Measurements from ENCODE around the gene DOCK3.
"Not testable (repeated sequence)": the region's sequence is repeated elsewhere in the genome, so short reads cannot be mapped to it uniquely, and the experiment has no call there.

The DOCK3 gene

DNA sequence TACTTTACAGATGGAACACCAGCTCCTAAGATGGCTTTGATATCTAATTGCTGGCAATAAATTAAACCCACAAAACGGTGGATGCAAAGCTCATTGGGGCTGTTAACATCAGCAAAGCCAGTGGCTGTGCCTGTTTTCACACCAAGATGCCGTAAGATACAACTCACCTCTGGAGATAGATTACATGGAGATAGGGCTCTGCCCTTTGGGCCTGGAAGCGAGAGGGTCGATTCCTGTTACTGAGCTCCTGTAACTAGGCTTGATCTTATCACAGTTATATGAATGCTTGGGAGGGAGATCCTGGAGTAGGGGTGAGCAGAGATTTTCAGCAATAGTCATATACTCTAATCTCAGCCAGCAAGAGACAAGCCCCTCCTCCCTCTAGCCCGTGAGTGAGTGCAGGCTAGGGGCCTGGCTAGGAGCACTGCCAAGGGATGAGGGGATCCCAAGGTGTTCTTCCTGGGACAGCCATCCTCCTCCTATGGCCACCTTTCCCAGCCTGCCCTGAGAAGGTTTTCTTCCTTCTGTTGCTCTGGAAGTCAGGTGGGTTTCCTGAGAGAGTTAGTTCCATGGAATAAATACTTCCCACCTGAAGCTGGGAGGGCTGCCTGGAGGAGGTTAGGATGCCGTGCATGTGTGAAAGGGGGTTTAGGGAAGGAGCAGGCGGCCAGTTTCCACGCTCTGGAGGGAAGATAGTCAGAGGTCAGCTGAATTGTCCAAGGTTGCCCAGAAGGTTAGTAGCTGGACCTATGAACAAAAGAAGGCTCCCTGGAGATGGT is 18.1 kb upstream of the DOCK3 start:
- DNase-seq (ENCODE audit: low read depth in 1 of 2, low spot score in 1 of 2), result no peak
- TF ChIP-seq JUND (IDR thresholded peaks at IDR 0.05; ENCODE audit: low read depth), result no peak
- in situ Hi-C loops (cut with HindIII; ENCODE audit: low pct_unique_long_range_greater_than_20kb, low sequenced_read_pairs), result no loop called here

DNA sequence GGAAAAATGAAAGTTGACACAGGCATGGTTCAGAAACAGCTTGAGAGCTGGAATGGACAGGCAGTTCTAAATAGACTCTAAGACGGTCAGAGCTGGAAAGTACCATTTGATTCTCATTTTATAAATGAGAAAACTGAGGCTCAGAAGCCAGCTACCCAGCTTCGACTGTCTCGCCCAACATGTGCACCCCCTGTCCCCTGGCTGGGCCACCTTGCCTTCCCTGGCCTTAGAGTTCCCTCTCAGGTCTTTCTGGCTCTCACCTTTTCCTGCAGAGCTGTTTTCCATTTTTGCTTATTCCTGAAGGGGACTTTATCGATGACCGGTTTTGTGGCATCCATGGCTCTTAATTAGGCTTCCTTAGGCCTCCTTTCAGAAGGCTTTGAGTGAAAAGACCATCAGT is 17.3 kb upstream of the DOCK3 start:
- no peak for TF ChIP-seq JUND (IDR thresholded peaks at IDR 0.05; ENCODE audit: low read depth)
- DNase-seq (ENCODE audit: low read depth in 1 of 2, low spot score in 1 of 2), result no peak
- in situ Hi-C loops (cut with HindIII; ENCODE audit: low pct_unique_long_range_greater_than_20kb, low sequenced_read_pairs), result no loop called here

DNA sequence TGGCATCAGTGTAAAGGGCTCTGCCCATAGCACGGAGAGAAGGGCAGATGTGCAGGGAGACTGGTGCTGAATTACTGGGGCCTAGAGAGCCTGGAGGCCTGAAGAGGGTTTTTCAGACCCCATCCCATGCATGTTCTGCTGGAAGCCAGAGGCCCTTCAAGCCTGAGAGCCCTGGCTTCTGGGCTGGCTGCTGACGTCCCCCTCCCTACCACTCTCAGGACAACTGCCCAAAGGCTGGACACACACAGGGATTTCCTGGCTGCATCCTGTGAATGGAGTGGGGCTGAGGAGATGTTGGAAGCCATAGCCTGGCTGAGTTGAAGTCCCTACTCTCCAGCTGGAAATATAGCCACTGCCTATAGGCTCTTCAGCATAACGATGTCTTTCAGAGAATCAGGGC is 16.9 kb upstream of the DOCK3 start:
- in situ Hi-C loops (cut with HindIII; ENCODE audit: low pct_unique_long_range_greater_than_20kb, low sequenced_read_pairs), result no loop called here
- no peak for TF ChIP-seq JUND (IDR thresholded peaks at IDR 0.05; ENCODE audit: low read depth)
- no peak for DNase-seq (ENCODE audit: low read depth in 1 of 2, low spot score in 1 of 2)

DNA sequence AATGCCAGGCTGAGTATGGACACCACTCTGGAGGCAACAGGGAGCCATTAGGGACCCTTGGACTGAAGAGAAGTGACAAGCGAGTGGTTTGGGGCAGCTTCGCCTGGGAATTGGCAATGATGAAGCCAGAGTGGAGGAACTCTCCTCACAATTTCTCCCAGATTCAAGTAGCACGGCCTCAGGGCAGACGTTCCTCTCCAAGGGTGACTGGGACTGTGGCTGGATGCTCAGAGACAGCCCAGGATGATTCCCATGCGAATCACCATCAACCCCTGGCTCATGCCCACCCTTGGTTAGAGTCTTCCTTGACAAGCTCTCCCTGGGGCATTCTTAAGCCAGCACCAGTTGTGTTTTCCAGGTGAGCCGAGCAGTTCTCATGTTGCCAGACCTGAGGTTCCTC is 16.3 kb upstream of the DOCK3 start:
- in situ Hi-C loops (cut with HindIII; ENCODE audit: low pct_unique_long_range_greater_than_20kb, low sequenced_read_pairs), result no loop called here
- DNase-seq (ENCODE audit: low read depth in 1 of 2, low spot score in 1 of 2), result no peak
- no peak for TF ChIP-seq JUND (IDR thresholded peaks at IDR 0.05; ENCODE audit: low read depth)

DNA sequence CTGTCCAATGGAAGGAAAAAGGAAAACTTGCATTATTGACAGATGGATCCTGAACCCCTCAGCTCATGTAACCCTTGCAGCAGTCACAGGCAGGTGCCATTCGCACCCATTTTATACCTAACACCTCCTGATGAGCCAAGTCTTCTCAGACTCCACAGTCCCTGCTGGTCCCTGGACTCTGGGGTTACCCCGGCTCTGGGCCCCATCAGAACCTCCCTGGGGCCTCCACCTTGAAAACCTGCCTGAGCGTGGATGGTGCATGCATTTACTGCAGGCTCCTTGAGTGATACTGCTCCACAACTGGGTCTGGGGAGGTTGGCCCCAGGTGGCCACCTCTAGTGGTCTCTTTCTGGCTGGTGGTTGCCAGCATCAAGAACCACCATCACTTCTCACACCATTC is 15.9 kb upstream of the DOCK3 start:
- in situ Hi-C loops (cut with HindIII; ENCODE audit: low pct_unique_long_range_greater_than_20kb, low sequenced_read_pairs), result no loop called here
- no peak for TF ChIP-seq JUND (IDR thresholded peaks at IDR 0.05; ENCODE audit: low read depth)
- no peak for DNase-seq (ENCODE audit: low read depth in 1 of 2, low spot score in 1 of 2)

DNA sequence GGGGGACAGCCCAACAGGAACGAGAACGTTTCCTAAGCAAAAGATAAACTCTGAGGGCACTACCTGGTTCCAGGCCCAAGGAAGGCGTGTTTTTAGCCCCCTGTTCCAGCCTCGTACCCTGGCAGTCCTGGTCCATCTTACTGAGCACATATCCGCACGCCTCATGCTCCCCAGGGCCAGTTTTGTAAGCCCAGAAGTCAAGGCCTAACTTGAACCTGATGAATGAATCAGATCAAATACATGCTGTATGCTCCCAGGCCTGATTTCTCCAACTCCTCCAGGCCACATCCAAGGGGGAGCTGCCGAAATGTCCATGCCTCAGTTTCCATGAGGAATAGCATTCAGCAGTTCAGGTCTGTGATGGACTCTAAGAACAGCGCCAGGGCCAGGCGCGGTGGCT is 14.3 kb upstream of the DOCK3 start:
- in situ Hi-C loops (cut with HindIII; ENCODE audit: low pct_unique_long_range_greater_than_20kb, low sequenced_read_pairs), result no loop called here
- no peak for DNase-seq (ENCODE audit: low read depth in 1 of 2, low spot score in 1 of 2)
- TF ChIP-seq JUND (IDR thresholded peaks at IDR 0.05; ENCODE audit: low read depth), result no peak

DNA sequence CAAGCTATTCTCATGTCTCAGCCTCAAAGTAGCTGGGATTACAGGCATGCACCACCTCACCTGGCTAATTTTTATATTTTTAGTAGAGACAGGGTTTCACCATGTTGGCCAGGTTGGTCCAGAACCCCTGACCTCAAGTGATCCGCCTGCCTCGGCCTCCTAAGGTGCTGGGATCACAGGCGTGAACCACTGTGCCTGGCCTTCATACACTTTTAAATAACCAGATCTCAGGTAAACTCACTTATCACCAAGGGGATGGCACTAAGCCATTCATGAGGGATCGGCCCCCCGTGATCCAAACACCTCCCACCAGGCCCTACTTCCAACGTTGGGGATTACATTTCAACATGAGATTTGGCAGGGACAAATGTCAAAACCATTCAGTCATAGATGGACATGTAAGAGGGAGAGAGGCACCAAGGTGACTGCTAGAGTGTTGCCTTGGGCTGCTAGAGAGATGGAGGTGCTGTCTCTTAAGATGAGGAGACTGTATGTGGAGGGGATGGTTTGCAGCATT is 13.3 kb upstream of the DOCK3 start:
- DNase-seq (ENCODE audit: low read depth in 1 of 2, low spot score in 1 of 2), result no peak
- no peak for TF ChIP-seq JUND (IDR thresholded peaks at IDR 0.05; ENCODE audit: low read depth)
- in situ Hi-C loops (cut with HindIII; ENCODE audit: low pct_unique_long_range_greater_than_20kb, low sequenced_read_pairs), result no loop called here

DNA sequence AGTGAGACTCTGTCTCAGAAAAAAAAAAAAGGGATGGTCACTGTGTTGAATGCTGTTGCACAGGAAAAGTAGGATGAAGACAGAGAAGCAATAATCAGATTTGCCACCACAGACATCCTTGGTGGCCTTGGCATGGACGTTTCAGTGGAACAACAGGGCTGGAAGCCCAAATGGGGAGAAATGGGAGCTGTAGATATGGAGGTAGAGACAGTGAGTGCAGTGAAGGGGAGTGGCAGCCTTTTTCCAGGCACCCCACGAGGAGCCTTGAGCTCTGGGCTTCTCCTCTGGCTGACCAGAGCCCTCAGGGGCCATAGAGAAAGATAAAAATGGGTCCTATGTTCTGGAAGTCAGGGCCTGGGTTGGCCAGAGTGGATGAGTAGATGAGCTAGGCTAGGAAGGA is 12.3 kb upstream of the DOCK3 start:
- TF ChIP-seq JUND (IDR thresholded peaks at IDR 0.05; ENCODE audit: low read depth), result no peak
- no peak for DNase-seq (ENCODE audit: low read depth in 1 of 2, low spot score in 1 of 2)
- in situ Hi-C loops (cut with HindIII; ENCODE audit: low pct_unique_long_range_greater_than_20kb, low sequenced_read_pairs), result no loop called here

DNA sequence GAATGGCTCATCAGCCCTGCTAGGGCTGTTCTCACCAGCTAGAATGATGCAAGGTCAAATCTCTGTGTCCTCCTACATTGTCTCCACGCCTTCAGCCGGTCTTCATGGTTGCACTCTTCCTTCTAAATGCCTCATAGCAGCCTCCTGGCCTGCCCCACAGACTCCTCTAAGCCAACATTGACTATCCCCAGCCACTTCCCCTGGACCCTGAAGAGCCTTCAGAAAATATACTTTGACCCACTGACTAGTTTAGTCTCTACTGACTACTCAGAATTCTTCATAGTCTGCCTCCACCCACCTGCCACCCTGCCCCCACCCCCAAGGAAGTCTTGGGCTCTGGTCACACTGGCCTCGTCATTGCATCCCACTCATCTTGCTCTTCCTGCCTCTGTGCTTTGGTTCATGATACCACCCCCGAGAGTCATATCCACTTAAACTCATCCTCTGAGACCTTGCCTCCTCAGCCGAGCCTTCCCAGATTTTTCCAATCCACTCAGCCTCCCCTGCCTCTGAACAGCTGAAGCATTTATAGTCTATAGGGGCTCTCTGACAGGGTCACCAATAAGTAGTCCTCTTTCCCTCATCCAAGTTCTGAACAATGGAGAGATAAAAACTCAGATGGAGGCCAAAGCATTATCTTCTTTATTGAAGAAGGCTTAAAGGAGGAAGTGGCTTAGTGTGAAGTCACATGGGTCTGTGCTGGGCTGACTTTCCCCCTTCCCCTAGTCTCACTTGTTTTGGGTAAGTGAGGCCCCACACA is 9.5 kb upstream of the DOCK3 start:
- TF ChIP-seq JUND (IDR thresholded peaks at IDR 0.05; ENCODE audit: low read depth), result no peak
- in situ Hi-C loops (cut with HindIII; ENCODE audit: low pct_unique_long_range_greater_than_20kb, low sequenced_read_pairs), result no loop called here
- DNase-seq (ENCODE audit: low read depth in 1 of 2, low spot score in 1 of 2), result no peak

DNA sequence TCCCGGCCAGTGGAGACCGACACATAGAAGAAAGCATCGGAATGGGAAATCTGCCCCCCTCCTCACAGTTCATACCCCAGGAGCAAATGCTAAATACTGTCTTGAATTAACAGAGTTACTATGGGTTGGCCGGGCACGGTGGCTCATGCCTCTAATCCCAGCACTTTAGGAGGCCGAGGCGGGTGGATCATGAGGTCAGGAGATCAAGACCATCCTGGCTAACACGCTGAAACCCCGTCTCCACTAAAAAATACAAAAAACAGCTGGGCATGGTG is 8.9 kb upstream of the DOCK3 start:
- DNase-seq (ENCODE audit: low read depth in 1 of 2, low spot score in 1 of 2); in situ Hi-C loops (cut with HindIII; ENCODE audit: low pct_unique_long_range_greater_than_20kb, low sequenced_read_pairs): not testable (repeated sequence)

DNA sequence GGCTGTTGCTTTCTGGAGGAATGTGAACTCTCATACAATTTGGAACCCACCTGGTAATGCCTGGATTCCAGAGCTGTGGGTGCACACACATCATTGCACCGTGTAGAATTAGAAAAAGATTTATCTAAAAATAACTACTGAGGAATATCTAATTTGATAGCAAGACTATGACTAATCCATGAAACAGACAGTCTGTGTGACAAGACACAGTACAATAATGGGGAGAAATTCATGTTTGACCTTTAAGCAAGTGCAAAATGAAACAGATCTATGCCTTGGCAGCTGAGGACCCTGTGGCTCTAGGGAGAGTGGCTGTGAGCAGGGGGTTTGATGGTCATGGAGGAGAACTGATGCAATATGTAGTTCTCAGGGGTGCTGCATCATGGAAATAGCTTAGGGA is 7.9 kb upstream of the DOCK3 start:
- in situ Hi-C loops (cut with HindIII; ENCODE audit: low pct_unique_long_range_greater_than_20kb, low sequenced_read_pairs), result no loop called here
- no peak for TF ChIP-seq JUND (IDR thresholded peaks at IDR 0.05; ENCODE audit: low read depth)
- no peak for DNase-seq (ENCODE audit: low read depth in 1 of 2, low spot score in 1 of 2)

DNA sequence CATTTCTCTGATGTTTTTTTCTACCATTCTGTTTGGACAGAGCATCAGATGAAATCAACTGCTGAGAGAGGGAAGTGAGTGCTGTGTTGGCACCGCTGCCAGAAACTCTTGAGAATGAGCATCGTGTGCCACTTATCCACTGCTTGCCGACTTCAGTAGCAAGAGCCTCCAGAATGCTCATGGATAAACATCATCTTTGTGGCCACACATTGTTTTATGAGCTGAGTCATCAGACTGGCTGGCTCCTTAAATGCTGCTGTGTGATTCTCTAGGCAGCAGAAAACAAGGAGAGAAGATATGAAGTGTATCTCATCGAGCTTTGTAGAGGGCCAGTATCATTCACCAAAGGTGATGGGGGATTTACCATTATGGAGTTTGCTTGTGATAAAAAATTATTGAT is 3.4 kb upstream of the DOCK3 start:
- no peak for TF ChIP-seq JUND (IDR thresholded peaks at IDR 0.05; ENCODE audit: low read depth)

DNA sequence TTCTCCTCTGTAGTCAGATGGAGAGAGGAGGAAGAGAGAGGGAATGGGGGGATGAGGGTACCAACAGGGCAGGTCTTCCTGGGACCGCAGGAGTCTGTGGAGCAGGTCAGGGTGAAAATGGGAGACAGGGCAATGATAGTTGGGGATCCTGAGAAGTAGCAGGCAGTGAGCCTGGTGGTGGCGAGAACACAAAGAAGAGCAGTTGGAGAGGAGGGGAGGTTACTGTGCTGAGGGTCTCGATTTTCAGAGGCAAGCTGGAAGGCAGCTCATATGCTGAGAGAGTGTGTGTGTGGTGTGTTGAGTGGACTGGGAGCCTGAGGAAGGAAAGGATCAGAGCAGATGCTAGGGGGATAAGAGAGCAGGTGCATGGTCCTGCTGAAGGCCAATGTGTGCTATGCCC is 2.1 kb upstream of the DOCK3 start:
- no peak for DNase-seq (ENCODE audit: low read depth in 1 of 2, low spot score in 1 of 2)
- in situ Hi-C loops (cut with HindIII; ENCODE audit: low pct_unique_long_range_greater_than_20kb, low sequenced_read_pairs), result no loop called here
- no peak for TF ChIP-seq JUND (IDR thresholded peaks at IDR 0.05; ENCODE audit: low read depth)

More for the DNA sequence above, 3.4 kb upstream of the DOCK3 start:
- peak; percentile 19 to 42 for DNase-seq (ENCODE audit: low read depth in 1 of 2, low spot score in 1 of 2)
- in situ Hi-C loops (cut with HindIII; ENCODE audit: low pct_unique_long_range_greater_than_20kb, low sequenced_read_pairs), result no loop called here
